T-helper 9 cell (primary cell): Measurements from ENCODE around the gene ZNF628.

ENCODE experiments used
- DNase-seq: peaks from one replicate; pipeline ENCODE4 v3.0.0-alpha.2; 2020

Gene ZNF628

GRCh38 chr19:55530996-55531395 lies 54.6 kb downstream of the ZNF628 start:
- DNase-seq: no peak
